BE2C (cell line): Measurements from ENCODE around the gene TCF4.
A peak's percentile ranks its signal among the peaks of the same experiment; 100 is the strongest.

Experiments used
- DNase-seq: peaks from one replicate; pipeline ENCODE4 v3.0.0-alpha.2; 2020
- H3K27me3 ChIP-seq: fragments of 250-450 bp; sonication (Bioruptor Pico); 2 replicates; pipeline ENCODE4 v1.5.1; 2020; ENCODE audit warnings: mild to moderate bottlenecking
- H3K36me3 ChIP-seq: fragments of 250-450 bp; sonication (Bioruptor Pico); 2 replicates; pipeline ENCODE4 v1.5.1; 2020; ENCODE audit warnings: mild to moderate bottlenecking
- H3K4me1 ChIP-seq: fragments of 250-450 bp; sonication (Bioruptor Pico); 2 replicates; pipeline ENCODE4 v1.5.1; 2020
- H3K4me3 ChIP-seq: 2 replicates; pipeline ENCODE4 v1.5.1; 2011; ENCODE audit warnings: low read depth, low read length
- H3K9me3 ChIP-seq: fragments of 250-450 bp; sonication (Bioruptor Pico); 2 replicates; pipeline ENCODE4 v1.5.1; 2020
- CTCF ChIP-seq: IDR thresholded peaks from 2 replicates; pipeline ENCODE4 v1.5.1; 2012; ENCODE audit warnings: mild to moderate bottlenecking, low read depth, low read length

The TCF4 gene

GRCh38 chr18:55494441-55494840 is 93.6 kb downstream of the TCF4 start:
- TF ChIP-seq CTCF, result no peak
- H3K4me1 ChIP-seq, result peaks cover 3% of the 10 kb centered on the region
- H3K36me3 ChIP-seq, result no peaks in the 10 kb centered on the region
- no peaks in the 10 kb centered on the region for H3K27me3 ChIP-seq
- no peaks in the 10 kb centered on the region for H3K9me3 ChIP-seq
- H3K4me3 ChIP-seq, result no peak overlapping the region
- DNase-seq, result no peak

- no peaks in the 10 kb centered on the region for H3K36me3 ChIP-seq
- peaks cover 12% of the 10 kb centered on the region for H3K4me1 ChIP-seq
- no peak for TF ChIP-seq CTCF
- no peaks in the 10 kb centered on the region for H3K9me3 ChIP-seq
- H3K4me3 ChIP-seq, result no peak overlapping the region
- DNase-seq, result no peak
- no peaks in the 10 kb centered on the region for H3K27me3 ChIP-seq
These were observed 96.4 kb downstream of the TCF4 start for GRCh38 chr18:55491616-55492015.

GRCh38 chr18:55489034-55489986 is 98.7 kb downstream of the TCF4 start:
- Histone ChIP-seq H3K4me1 (peaks cover 12% of the 10 kb centered on the region), H3K9me3 (no peaks in the 10 kb centered on the region), H3K36me3 (no peaks in the 10 kb centered on the region), H3K4me3 (peak overlapping the region; percentile 10), H3K27me3 (no peaks in the 10 kb centered on the region)
- TF ChIP-seq CTCF, result no peak
- peak; percentile 38 for DNase-seq

- TF ChIP-seq CTCF, result no peak
- Histone ChIP-seq H3K9me3 (no peaks in the 10 kb centered on the region), H3K27me3 (no peaks in the 10 kb centered on the region), H3K4me3 (no peak overlapping the region), H3K36me3 (no peaks in the 10 kb centered on the region; the same call in 1 of the 2 replicates), H3K4me1 (peaks cover 9% of the 10 kb centered on the region)
- DNase-seq, result no peak
These were observed 99.5 kb downstream of the TCF4 start for GRCh38 chr18:55488473-55488872.

- Histone ChIP-seq H3K4me1 (peaks cover 9% of the 10 kb centered on the region), H3K4me3 (no peak overlapping the region), H3K27me3 (no peaks in the 10 kb centered on the region), H3K9me3 (no peaks in the 10 kb centered on the region), H3K36me3 (no peaks in the 10 kb centered on the region; the same call in 1 of the 2 replicates)
- TF ChIP-seq CTCF, result no peak
- DNase-seq, result no peak
These were observed 100.0 kb downstream of the TCF4 start for GRCh38 chr18:55487997-55488396.

- no peaks in the 10 kb centered on the region; the same call in 1 of the 2 replicates for H3K36me3 ChIP-seq
- H3K27me3 ChIP-seq, result no peaks in the 10 kb centered on the region
- no peak overlapping the region for H3K4me3 ChIP-seq
- no peaks in the 10 kb centered on the region for H3K9me3 ChIP-seq
- DNase-seq, result no peak
- TF ChIP-seq CTCF, result no peak
- peaks cover 9% of the 10 kb centered on the region for H3K4me1 ChIP-seq
These were observed 101.1 kb downstream of the TCF4 start for GRCh38 chr18:55486936-55487335.
